HEK293 (cell line): Measurements from ENCODE around the gene SUMO3.

Experiments used
- CTCF ChIA-PET: fragments of 350-600 bp; formaldehyde crosslinking; extraction: SDS; loops from one replicate; lab custom pipeline; 2021; ENCODE audit warnings: antibody characterized with exemption; lab: Yijun Ruan, JAX
- POLR2A ChIA-PET: fragments of 300-600 bp; formaldehyde crosslinking; extraction: SDS; loops from one replicate; lab custom pipeline; 2020; ENCODE audit warnings: antibody characterized with exemption, inconsistent platforms; lab: Yijun Ruan, JAX
- H3K27ac ChIP-seq: fragments of 200-500 bp; sonication (Bioruptor generic); 2 replicates; pipeline ENCODE4 v1.5.1; 2014; ENCODE audit warnings: low read depth, low read length, control low read depth, inconsistent platforms; ENCODE audit errors: extremely low read depth
- H3K36me3 ChIP-seq, 2 experiments: fragments of 200-500 bp in 1 of 2; sonication (Bioruptor generic) in 1 of 2; 1 replicate in 1 of 2; 2 replicates in 1 of 2; pipeline ENCODE4 v1.5.1; 2014 to 2017; ENCODE audit warnings: inconsistent platforms in 2 of 2, low read length in 2 of 2; ENCODE audit not compliant: control insufficient read depth in 2 of 2, insufficient read depth in 1 of 2
- H3K4me1 ChIP-seq: fragments of 200-500 bp; sonication (Bioruptor generic); 2 replicates; pipeline ENCODE4 v1.5.1; 2014; ENCODE audit warnings: mild to moderate bottlenecking, low read length, inconsistent platforms; ENCODE audit not compliant: control insufficient read depth, insufficient read depth
- H3K4me3 ChIP-seq: 2 replicates; pipeline ENCODE4 v1.5.1; 2011; ENCODE audit warnings: low read depth, mild to moderate bottlenecking, control low read depth, low read length, moderate library complexity
- H3K9me3 ChIP-seq: fragments of 200-500 bp; sonication (Bioruptor generic); 2 replicates; pipeline ENCODE4 v1.5.1; 2014; ENCODE audit warnings: low read depth, low read length, inconsistent platforms; ENCODE audit not compliant: control insufficient read depth, insufficient read depth
- GLIS2 ChIP-seq: fragments of 450-650 bp; formaldehyde crosslinking; IDR thresholded peaks from 2 replicates; pipeline ENCODE4 v1.5.1; 2016; ENCODE audit warnings: missing biosample characterization, missing genetic modification characterization
- KLF17 ChIP-seq: fragments of 450-650 bp; formaldehyde crosslinking; IDR thresholded peaks from 2 replicates; pipeline ENCODE4 v1.5.1; 2016; ENCODE audit warnings: missing biosample characterization, missing genetic modification characterization
- KLF8 ChIP-seq: fragments of 450-650 bp; formaldehyde crosslinking; IDR thresholded peaks from 2 replicates; pipeline ENCODE4 v1.5.1; 2016; ENCODE audit warnings: missing biosample characterization, missing genetic modification characterization
- KLF9 ChIP-seq: fragments of 450-650 bp; formaldehyde crosslinking; IDR thresholded peaks from 2 replicates; pipeline ENCODE4 v1.5.1; 2016; ENCODE audit warnings: missing biosample characterization, missing genetic modification characterization, low read depth
- MEIS1 ChIP-seq: sonication (generic); formaldehyde crosslinking; IDR thresholded peaks from 2 replicates; pipeline ENCODE4 v1.8.1; 2022; ENCODE audit warnings: missing genetic modification reagents, mild to moderate bottlenecking, borderline replicate concordance
- SETDB1 ChIP-seq: IDR thresholded peaks from one replicate; pipeline ENCODE4 v1.6.1; 2017; ENCODE audit warnings: mild to moderate bottlenecking, low read length, moderate library complexity, mixed read lengths; ENCODE audit not compliant: insufficient read length
- ZBTB17 ChIP-seq: fragments of 450-650 bp; formaldehyde crosslinking; IDR thresholded peaks from 2 replicates; pipeline ENCODE4 v1.5.1; 2016; ENCODE audit warnings: missing biosample characterization, missing genetic modification characterization
- ZFHX2 ChIP-seq: fragments of 450-650 bp; formaldehyde crosslinking; conservative IDR thresholded peaks from 2 replicates; pipeline ENCODE4 v1.5.1; 2016; ENCODE audit warnings: missing biosample characterization, missing genetic modification characterization
- ZFP41 ChIP-seq: fragments of 450-650 bp; formaldehyde crosslinking; IDR thresholded peaks from 2 replicates; pipeline ENCODE4 v1.5.1; 2016; ENCODE audit warnings: missing biosample characterization, missing genetic modification characterization, borderline replicate concordance
- ZNF114 ChIP-seq: fragments of 450-650 bp; formaldehyde crosslinking; IDR thresholded peaks from 2 replicates; pipeline ENCODE4 v1.5.0; 2017; ENCODE audit warnings: missing biosample characterization, missing genetic modification characterization
- ZNF202 ChIP-seq: fragments of 450-650 bp; formaldehyde crosslinking; IDR thresholded peaks from 2 replicates; pipeline ENCODE4 v1.5.1; 2016; ENCODE audit warnings: missing biosample characterization, missing genetic modification characterization, borderline replicate concordance
- ZNF248 ChIP-seq: fragments of 450-650 bp; formaldehyde crosslinking; IDR thresholded peaks from 2 replicates; pipeline ENCODE4 v1.5.1; 2017; ENCODE audit warnings: missing biosample characterization, missing genetic modification characterization
- ZNF280C ChIP-seq: fragments of 450-650 bp; formaldehyde crosslinking; IDR thresholded peaks from 2 replicates; pipeline ENCODE4 v1.5.1; 2016; ENCODE audit warnings: missing biosample characterization, missing genetic modification characterization
- ZNF335 ChIP-seq: fragments of 450-650 bp; formaldehyde crosslinking; conservative IDR thresholded peaks from 2 replicates; pipeline ENCODE4 v1.5.1; 2016; ENCODE audit warnings: missing biosample characterization, missing genetic modification characterization
- ZNF350 ChIP-seq: fragments of 450-650 bp; formaldehyde crosslinking; IDR thresholded peaks from 2 replicates; pipeline ENCODE4 v1.5.0; 2017; ENCODE audit warnings: missing biosample characterization, mild to moderate bottlenecking, missing genetic modification characterization
- ZNF404 ChIP-seq: fragments of 450-650 bp; formaldehyde crosslinking; IDR thresholded peaks from 2 replicates; pipeline ENCODE4 v1.5.1; 2017; ENCODE audit warnings: missing biosample characterization, missing genetic modification characterization
- ZNF416 ChIP-seq: fragments of 450-650 bp; formaldehyde crosslinking; IDR thresholded peaks from 2 replicates; pipeline ENCODE4 v1.5.1; 2016; ENCODE audit warnings: missing biosample characterization, missing genetic modification characterization
- ZNF426 ChIP-seq: fragments of 450-650 bp; formaldehyde crosslinking; IDR thresholded peaks from 2 replicates; pipeline ENCODE4 v1.5.1; 2017; ENCODE audit warnings: missing biosample characterization, missing genetic modification characterization, mild to moderate bottlenecking, inconsistent platforms, moderate library complexity
- ZNF521 ChIP-seq: fragments of 450-650 bp; formaldehyde crosslinking; IDR thresholded peaks from 2 replicates; pipeline ENCODE4 v1.5.1; 2017; ENCODE audit warnings: missing biosample characterization, mild to moderate bottlenecking, missing genetic modification characterization
- ZNF555 ChIP-seq: fragments of 450-650 bp; formaldehyde crosslinking; conservative IDR thresholded peaks from 2 replicates; pipeline ENCODE4 v1.5.1; 2017; ENCODE audit warnings: missing biosample characterization, mild to moderate bottlenecking, missing genetic modification characterization, inconsistent platforms
- ZNF558 ChIP-seq: fragments of 450-650 bp; formaldehyde crosslinking; IDR thresholded peaks from 2 replicates; pipeline ENCODE4 v1.5.1; 2016; ENCODE audit warnings: missing biosample characterization, missing genetic modification characterization
- ZNF585B ChIP-seq: fragments of 450-650 bp; formaldehyde crosslinking; IDR thresholded peaks from 2 replicates; pipeline ENCODE4 v1.5.1; 2016; ENCODE audit warnings: missing biosample characterization, missing genetic modification characterization
- ZNF776 ChIP-seq: fragments of 450-650 bp; formaldehyde crosslinking; IDR thresholded peaks from 2 replicates; pipeline ENCODE4 v1.5.0; 2017; ENCODE audit warnings: missing biosample characterization, missing genetic modification characterization, borderline replicate concordance
- ZNF785 ChIP-seq: fragments of 450-650 bp; formaldehyde crosslinking; IDR thresholded peaks from 2 replicates; pipeline ENCODE4 v1.5.1; 2016; ENCODE audit warnings: missing biosample characterization, missing genetic modification characterization
- ZXDB ChIP-seq: fragments of 450-650 bp; formaldehyde crosslinking; IDR thresholded peaks from 2 replicates; pipeline ENCODE4 v1.5.1; 2016; ENCODE audit warnings: missing biosample characterization, missing genetic modification characterization
- TF ChIP-seq, protein P1 (sequence below): fragments of 450-650 bp; formaldehyde crosslinking; IDR thresholded peaks from 2 replicates; pipeline ENCODE4 v1.5.1; 2016; ENCODE audit warnings: missing biosample characterization, missing genetic modification characterization

The SUMO3 gene

DNA sequence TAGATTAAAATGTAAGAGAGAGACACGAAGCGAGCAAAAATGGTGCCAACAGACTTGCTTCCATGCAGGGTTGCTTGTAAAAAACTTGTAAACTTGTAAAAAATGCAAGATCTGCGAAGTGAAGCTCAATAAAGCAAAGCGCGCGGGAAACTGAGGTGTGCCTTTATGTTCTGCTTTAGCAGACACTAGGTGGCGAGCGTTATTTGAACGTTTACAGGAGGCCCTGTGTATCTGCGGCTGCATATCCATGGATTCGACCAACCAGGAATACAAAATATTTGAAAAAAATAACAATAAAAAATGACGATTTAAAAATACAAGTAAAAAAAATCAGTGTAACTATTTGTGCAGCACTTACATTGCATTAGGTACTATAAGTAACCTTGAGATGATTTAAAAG, 17.8 kb downstream of the SUMO3 start:
- H3K36me3 ChIP-seq, result peaks cover 15 to 47% of the 10 kb centered on the region in 2 experiments
- no peak overlapping the region for H3K27ac ChIP-seq
- ChIA-PET POLR2A (interaction anchor here (1.7 kb wide), 1 partner anchor 488 kb away, joined by 3 read pairs; the partner anchor contains the start of gene POFUT2), CTCF (interaction anchor here (0.5 to 2.7 kb wide), 13 partner anchors 10 to 351 kb away, joined by 3 to 21 read pairs (median 4); no protein-coding TSS in a partner anchor)
- no peaks in the 10 kb centered on the region for H3K9me3 ChIP-seq
- H3K4me1 ChIP-seq, result peaks cover 4% of the 10 kb centered on the region; the same call in 1 of the 2 replicates
- H3K4me3 ChIP-seq, result no peak overlapping the region; the same call in 1 of the 2 replicates
- TF ChIP-seq ZNF335 (no peak), ZNF114 (tag by site-specific recombination) (no peak), ZFP41 (tag by site-specific recombination) (no peak), ZNF202 (tag by site-specific recombination) (no peak), ZNF558 (tag by site-specific recombination) (peak; percentile 90)

DNA sequence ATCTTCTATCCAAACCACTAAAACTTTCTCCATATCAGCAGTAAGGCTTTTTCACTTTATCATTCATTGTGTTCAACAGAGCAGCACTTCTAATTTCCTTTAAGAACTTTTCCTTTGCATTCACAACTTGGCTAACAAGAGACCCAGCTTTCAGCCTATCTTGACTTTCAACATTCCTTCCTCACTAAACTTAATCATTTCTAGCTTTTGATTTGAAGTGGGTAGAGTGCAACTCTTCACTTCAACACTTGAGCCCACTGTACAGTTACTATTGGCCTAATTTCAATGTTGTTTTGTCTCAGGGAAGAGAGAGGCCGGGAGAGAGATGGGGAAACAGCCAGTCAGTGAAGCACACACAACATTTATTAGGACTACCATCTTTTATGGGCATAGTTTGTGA, 18.2 kb downstream of the SUMO3 start:
- Histone ChIP-seq H3K27ac (no peak overlapping the region), H3K4me3 (no peak overlapping the region), H3K36me3 (peaks cover 15 to 42% of the 10 kb centered on the region in 2 experiments), H3K4me1 (peaks cover 4% of the 10 kb centered on the region; the same call in 1 of the 2 replicates), H3K9me3 (no peaks in the 10 kb centered on the region)
- CTCF ChIA-PET, result interaction anchor here (0.6 to 2.7 kb wide), 9 partner anchors 10 to 350 kb away, joined by 3 to 21 read pairs (median 3); no protein-coding TSS in a partner anchor
- TF ChIP-seq ZNF350 (tag by site-specific recombination) (no peak), KLF9 (tag by site-specific recombination) (no peak), ZNF426 (no peak), ZNF404 (tag by site-specific recombination) (no peak), ZNF558 (tag by site-specific recombination) (no peak), KLF17 (no peak), SETDB1 (no peak), ZNF248 (tag by site-specific recombination) (no peak), ZNF521 (tag by site-specific recombination) (no peak), ZXDB (tag by site-specific recombination) (no peak), ZNF416 (tag by site-specific recombination) (no peak), ZNF555 (tag by site-specific recombination) (no peak), GLIS2 (tag by site-specific recombination) (no peak), ZNF785 (tag by site-specific recombination) (no peak)
- TF ChIP-seq, protein P1, sequence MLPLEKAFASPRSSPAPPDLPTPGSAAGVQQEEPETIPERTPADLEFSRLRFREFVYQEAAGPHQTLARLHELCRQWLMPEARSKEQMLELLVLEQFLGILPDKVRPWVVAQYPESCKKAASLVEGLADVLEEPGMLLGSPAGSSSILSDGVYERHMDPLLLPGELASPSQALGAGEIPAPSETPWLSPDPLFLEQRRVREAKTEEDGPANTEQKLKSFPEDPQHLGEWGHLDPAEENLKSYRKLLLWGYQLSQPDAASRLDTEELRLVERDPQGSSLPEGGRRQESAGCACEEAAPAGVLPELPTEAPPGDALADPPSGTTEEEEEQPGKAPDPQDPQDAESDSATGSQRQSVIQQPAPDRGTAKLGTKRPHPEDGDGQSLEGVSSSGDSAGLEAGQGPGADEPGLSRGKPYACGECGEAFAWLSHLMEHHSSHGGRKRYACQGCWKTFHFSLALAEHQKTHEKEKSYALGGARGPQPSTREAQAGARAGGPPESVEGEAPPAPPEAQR, result no peak
- POLR2A ChIA-PET, result no interaction called here

- H3K4me1 ChIP-seq, result peaks cover 4% of the 10 kb centered on the region; the same call in 1 of the 2 replicates
- no peak overlapping the region for H3K27ac ChIP-seq
- CTCF ChIA-PET, result interaction anchor here (0.8 kb wide), 1 partner anchor 287 kb away, joined by 3 read pairs; no protein-coding TSS in a partner anchor
- no peaks in the 10 kb centered on the region for H3K9me3 ChIP-seq
- POLR2A ChIA-PET, result no interaction called here
- H3K36me3 ChIP-seq, result peaks cover 15 to 31% of the 10 kb centered on the region in 2 experiments
- H3K4me3 ChIP-seq, result no peak overlapping the region
- no peak for TF ChIP-seq KLF17
- TF ChIP-seq ZNF585B, result no peak
- no peak for TF ChIP-seq ZFHX2
- no peak for TF ChIP-seq ZNF776 (tag by site-specific recombination)
- no peak for TF ChIP-seq MEIS1 (CRISPR knock-in tag)
- TF ChIP-seq KLF8 (tag by site-specific recombination), result no peak
- TF ChIP-seq ZNF280C (tag by site-specific recombination), result no peak
- TF ChIP-seq ZBTB17 (tag by site-specific recombination), result no peak
Observed at GRCh38 chr21:44797775-44798174, 20.1 kb downstream of the SUMO3 start.
